IMR-90 (cell line): ENCODE data around the gene MEF2A. TPM values are rescaled to one million over a fixed set of nuclear protein-coding genes. Genes with fewer than 3 reads are reported as not detected.

Source experiments
- ATAC-seq: fragments of 200-7000 bp; cut with Tn5 transposase; 2 replicates; pipeline ENCODE4 v1.9.1; 2020; ENCODE audit warnings: low read depth, mild to moderate bottlenecking, moderate library complexity
- BruUV-seq: library from RNA; stranded (reverse); fragments of 400-500 nt; replicated peaks from 2 replicates; lab custom pipeline; 2021; lab: Mats Ljungman, UMichigan
- CTCF ChIA-PET: fragments of 300-600 bp; formaldehyde crosslinking; extraction: SDS; loops from one replicate; lab custom pipeline; 2021; ENCODE audit warnings: antibody characterized with exemption; lab: Yijun Ruan, JAX
- POLR2A ChIA-PET: fragments of 300-600 bp; sonication (Branson Sonifier 250); formaldehyde crosslinking; loops from one replicate; lab custom pipeline; 2022; ENCODE audit warnings: antibody characterized with exemption; ENCODE audit not compliant: unreplicated experiment; lab: Charles Lee
- DNase-seq: peaks from one replicate; pipeline ENCODE4 v3.0.0; 2013
- H2AFZ ChIP-seq: replicated peaks from 2 replicates; pipeline ENCODE3; 2013; ENCODE audit warnings: low read length, mild to moderate bottlenecking; ENCODE audit not compliant: poor library complexity
- H2AK5ac ChIP-seq: 2 replicates; pipeline ENCODE4 v1.6.1; 2013; ENCODE audit warnings: low read depth, low read length, inconsistent platforms
- H2AK9ac ChIP-seq: replicated peaks from 2 replicates; pipeline ENCODE3; 2013; ENCODE audit warnings: mild to moderate bottlenecking, low read depth, low read length, moderate library complexity; ENCODE audit not compliant: poor library complexity
- H2BK120ac ChIP-seq: 2 replicates; pipeline ENCODE4 v1.6.1; 2013; ENCODE audit warnings: low read depth, low read length, inconsistent platforms
- H2BK15ac ChIP-seq: 3 replicates; pipeline ENCODE4 v1.6.1; 2013; ENCODE audit warnings: low read depth, low read length, inconsistent platforms
- H2BK20ac ChIP-seq: 2 replicates; pipeline ENCODE4 v1.6.1; 2013; ENCODE audit warnings: low read depth, mild to moderate bottlenecking, inconsistent platforms, low read length, moderate library complexity
- H2BK5ac ChIP-seq: 2 replicates; pipeline ENCODE4 v1.6.1; 2013; ENCODE audit warnings: mild to moderate bottlenecking, low read depth, low read length, inconsistent platforms; ENCODE audit not compliant: poor library complexity, severe bottlenecking
- H3K14ac ChIP-seq: replicated peaks from 2 replicates; pipeline ENCODE4 v1.6.1; 2013; ENCODE audit warnings: low read depth, low read length, inconsistent platforms
- H3K18ac ChIP-seq: 2 replicates; pipeline ENCODE4 v1.6.1; 2013; ENCODE audit warnings: low read depth, low read length, control low read depth
- H3K23ac ChIP-seq: 2 replicates; pipeline ENCODE4 v1.6.1; 2013; ENCODE audit warnings: low read depth, low read length, inconsistent platforms
- H3K27ac ChIP-seq: 2 replicates; pipeline ENCODE4 v1.5.1; 2013; ENCODE audit warnings: mild to moderate bottlenecking, control low read depth, low read length; ENCODE audit not compliant: insufficient read depth
- H3K27me3 ChIP-seq: 2 replicates; pipeline ENCODE4 v1.6.1; 2013; ENCODE audit warnings: low read length; ENCODE audit not compliant: control insufficient read depth, insufficient read depth
- H3K36me3 ChIP-seq: 2 replicates; pipeline ENCODE4 v1.6.1; 2013; ENCODE audit warnings: low read length, mixed read lengths; ENCODE audit not compliant: control insufficient read depth, insufficient read depth
- H3K4ac ChIP-seq: 2 replicates; pipeline ENCODE4 v1.6.1; 2013; ENCODE audit warnings: low read depth, low read length, inconsistent platforms
- H3K4me1 ChIP-seq: 2 replicates; pipeline ENCODE4 v1.6.1; 2013; ENCODE audit warnings: low read length, mixed read lengths; ENCODE audit not compliant: control insufficient read depth, insufficient read depth
- H3K4me2 ChIP-seq: 2 replicates; pipeline ENCODE4 v1.6.1; 2013; ENCODE audit warnings: low read depth, mild to moderate bottlenecking, control low read depth, low read length, moderate library complexity
- H3K4me3 ChIP-seq: 2 replicates; pipeline ENCODE4 v1.5.1; 2013; ENCODE audit warnings: low read depth, mild to moderate bottlenecking, control low read depth, low read length, moderate library complexity; ENCODE audit not compliant: insufficient read depth
- H3K56ac ChIP-seq: 2 replicates; pipeline ENCODE4 v1.6.1; 2013; ENCODE audit warnings: low read length, inconsistent platforms; ENCODE audit not compliant: insufficient read depth; ENCODE audit errors: extremely low read depth
- H3K79me1 ChIP-seq, 2 experiments: 2 replicates each; pipeline ENCODE4 v1.6.1; 2013; ENCODE audit warnings: low read length in 2 of 2, inconsistent platforms in 1 of 2, low read depth in 1 of 2
- H3K9ac ChIP-seq: 2 replicates; pipeline ENCODE4 v1.6.1; 2013; ENCODE audit warnings: low read depth, low read length, control low read depth
- H3K9me1 ChIP-seq: 2 replicates; pipeline ENCODE4 v1.6.1; 2013; ENCODE audit warnings: low read length, inconsistent platforms; ENCODE audit not compliant: insufficient read depth
- H3K9me3 ChIP-seq: 2 replicates; pipeline ENCODE4 v1.6.1; 2013; ENCODE audit warnings: low read length; ENCODE audit not compliant: control insufficient read depth, insufficient read depth
- H4K20me1 ChIP-seq: 2 replicates; pipeline ENCODE4 v1.6.1; 2013; ENCODE audit warnings: low read length, inconsistent platforms; ENCODE audit not compliant: insufficient read depth
- H4K5ac ChIP-seq: 2 replicates; pipeline ENCODE4 v1.6.1; 2013; ENCODE audit warnings: mild to moderate bottlenecking, low read depth, low read length, control low read depth
- H4K8ac ChIP-seq, 2 experiments: 2 replicates each; pipeline ENCODE4 v1.6.1; 2013; ENCODE audit warnings: low read depth in 2 of 2, low read length in 2 of 2, control low read depth in 1 of 2, inconsistent platforms in 1 of 2
- H4K91ac ChIP-seq: 2 replicates; pipeline ENCODE4 v1.6.1; 2013; ENCODE audit warnings: low read depth, low read length, inconsistent platforms; ENCODE audit not compliant: insufficient read depth
- CEBPB ChIP-seq: IDR thresholded peaks from 2 replicates; pipeline ENCODE4 v1.6.1; 2012; ENCODE audit warnings: low read depth, low read length, improper control_type of control experiment
- MXI1 ChIP-seq: IDR thresholded peaks from 2 replicates; pipeline ENCODE4 v1.6.1; 2012; ENCODE audit warnings: low read depth, mild to moderate bottlenecking, low read length, moderate library complexity, borderline replicate concordance
- WGBS, 2 experiments: methylation state at CpG; one replicate each; pipeline versions ENCODE4 v1.1.5 to v1.1.7; 2013; ENCODE audit warnings: missing lambda C conversion rate in 2 of 2; ENCODE audit not compliant: insufficient read length in 1 of 2; ENCODE audit errors: extremely low coverage in 2 of 2; 5-methylcytosine and 5-hydroxymethylcytosine counted together
- dilution Hi-C: fragments of 300-500 bp; cut with HindIII; formaldehyde crosslinking; loops from one replicate; pipeline ENCODE4 v1.14.3; 2018; ENCODE audit warnings: low sequenced_read_pairs; ENCODE audit not compliant: unreplicated experiment
- in situ Hi-C: fragments of 300-500 bp; cut with MboI; formaldehyde crosslinking; loops from 3 replicates; pipeline ENCODE4 v1.14.3; 2019; ENCODE audit warnings: low sequenced_read_pairs, inconsistent platforms, mixed read lengths
- intact Hi-C: fragments of 100-400 bp; cut with micrococcal nuclease; formaldehyde crosslinking; loops from 2 replicates; pipeline ENCODE4 v1.10.0; 2022
- polyA plus RNA-seq, 3 experiments: library from polyadenylated mRNA; depleted of rRNA; stranded (reverse); fragments of >200 nt; gene quantifications; 2 replicates each; pipeline ENCODE4 v1.2.3, GENCODE V29; 2012; ENCODE audit warnings: low replicate concordance in 1 of 3
- total RNA-seq: library from RNA; depleted of rRNA; stranded (reverse); fragments of >200 nt; gene quantifications from 2 replicates; pipeline ENCODE4 v1.2.3, GENCODE V29; 2012

MEF2A gene
- total and polyA plus RNA-seq, 2 of the 4 experiments (the other 2 are of a cell fraction), result 16.1 to 16.7 TPM

GRCh38 chr15:99571299-99571698, 5.5 kb downstream of the MEF2A start:
- Histone ChIP-seq H3K9me1 (peaks cover 9% of the 10 kb centered on the region), H3K4me1 (peaks cover 2% of the 10 kb centered on the region; the same call in 1 of the 2 replicates), H3K4me3 (no peak overlapping the region), H3K9me3 (no peaks in the 10 kb centered on the region), H3K56ac (no peak overlapping the region), H2BK15ac (no peak overlapping the region), H2BK5ac (no peak overlapping the region), H3K79me1 (peaks cover 36 to 71% of the 10 kb centered on the region in 2 experiments), H3K27ac (no peak overlapping the region), H3K18ac (no peak overlapping the region), H3K4me2 (no peak overlapping the region), H3K27me3 (no peaks in the 10 kb centered on the region), H3K23ac (no peak overlapping the region), H3K4ac (no peak overlapping the region), H4K91ac (no peak overlapping the region), H4K5ac (no peak overlapping the region), H3K9ac (no peak overlapping the region), H2AFZ (no peak overlapping the region), H4K20me1 (peaks cover 55% of the 10 kb centered on the region; the same call in 1 of the 2 replicates), H4K8ac (no peak overlapping the region), H3K14ac (no peak overlapping the region), H2AK9ac (no peak overlapping the region), H3K36me3 (no peaks in the 10 kb centered on the region; the same call in 1 of the 2 replicates), H2AK5ac (no peak overlapping the region), H2BK20ac (no peak overlapping the region), H2BK120ac (no peak overlapping the region)
- no peak for TF ChIP-seq MXI1
- no peak for TF ChIP-seq CEBPB
- ATAC-seq, result no peak
- CTCF ChIA-PET, result no interaction called here
- in situ Hi-C loops (no loop called here), intact Hi-C loops (loop anchor here (10.0 kb wide), 1 partner anchor 64 kb away; no protein-coding TSS in a partner anchor), dilution Hi-C loops (no loop called here)
- WGBS, 2 experiments, result no CpG with 5 or more reads among the region's 3 CpGs
- DNase-seq, result no peak
- POLR2A ChIA-PET, result no interaction called here
- BruUV-seq, result no TSS peak
